ENCODE results near the gene ARHGAP15. TPM values are rescaled to one million over a fixed set of nuclear protein-coding genes. Genes with fewer than 3 reads are reported as not detected.

ARHGAP15 gene
- total and polyA plus RNA-seq, 9 donors = 1.5 to 10.0 (median 2.6) TPM

GRCh38 chr2:143796051-143796450 lies 666.8 kb downstream of the ARHGAP15 start:
- WGBS, 3 donors = 59 to 66% (median 61%) methylated on average over 1 of the region's 1 CpG
- DNase-seq = no peak
- Histone ChIP-seq H3K36me3 (no peaks in the 10 kb centered on the region), H3K4me3 (no peak overlapping the region), H3K27ac (no peak overlapping the region), H3K4me1 (ENCODE audit: insufficient read depth) (peaks cover 1% of the 10 kb centered on the region), H3K27me3 (no peaks in the 10 kb centered on the region), H3K9me3 (no peaks in the 10 kb centered on the region)
- TF ChIP-seq CTCF (IDR thresholded peaks at IDR 0.05) (no peak), POLR2A (IDR thresholded peaks at IDR 0.05) (no peak), EP300 (IDR thresholded peaks at IDR 0.05) (no peak)
- intact Hi-C loops (cut with DNase I) = no loop called here

DNA sequence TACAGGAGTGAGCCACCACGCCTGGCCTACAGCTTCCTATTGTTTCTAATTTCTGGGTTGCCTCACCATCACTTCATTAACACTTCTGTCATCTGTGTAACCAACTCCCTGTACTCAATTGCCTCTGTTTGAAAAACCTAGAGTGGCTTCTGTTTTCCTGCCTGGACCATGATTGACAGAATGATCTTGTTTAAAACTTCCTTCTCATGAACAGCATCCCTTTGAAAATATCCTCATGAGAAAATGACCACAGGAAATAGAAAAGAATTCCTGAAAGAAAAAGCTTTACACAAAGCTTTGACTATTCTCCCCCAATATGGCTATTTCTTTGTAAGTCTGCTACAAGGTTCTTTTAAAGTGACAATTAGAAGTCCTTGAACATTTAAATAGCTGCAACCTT lies 672.3 kb downstream of the ARHGAP15 start:
- Histone ChIP-seq H3K27me3 (no peaks in the 10 kb centered on the region), H3K4me3 (no peak overlapping the region), H3K9me3 (no peaks in the 10 kb centered on the region), H3K36me3 (no peaks in the 10 kb centered on the region), H3K4me1 (ENCODE audit: insufficient read depth) (peaks cover 5% of the 10 kb centered on the region), H3K27ac (no peak overlapping the region)
- TF ChIP-seq POLR2A (IDR thresholded peaks at IDR 0.05) (no peak), EP300 (IDR thresholded peaks at IDR 0.05) (no peak), CTCF (IDR thresholded peaks at IDR 0.05) (no peak)
- WGBS, 3 donors = 86 to 100% (median 94%) methylated on average over 1 of the region's 1 CpG
- DNase-seq = no peak
- intact Hi-C loops (cut with DNase I) = no loop called here

DNA sequence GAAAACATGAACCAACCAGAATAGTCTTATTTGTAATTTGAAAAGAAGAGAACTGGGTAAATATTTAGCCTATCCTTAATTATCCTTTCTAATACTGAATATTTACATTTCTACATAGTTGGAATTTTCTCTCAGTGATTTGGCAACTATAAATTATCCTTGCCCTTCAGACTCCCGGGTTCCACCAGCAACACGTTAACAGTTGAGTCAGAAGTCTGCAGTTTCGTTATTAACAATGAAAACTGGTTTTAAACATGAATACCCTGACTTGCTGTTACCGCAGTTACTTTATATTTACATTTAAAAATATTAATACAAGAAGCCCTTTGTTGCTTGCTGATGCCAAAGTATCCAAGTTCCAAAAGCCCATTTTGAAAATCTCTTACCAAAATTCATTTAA lies 673.0 kb downstream of the ARHGAP15 start:
- no peak for TF ChIP-seq EP300 (IDR thresholded peaks at IDR 0.05)
- TF ChIP-seq CTCF (IDR thresholded peaks at IDR 0.05) = no peak
- TF ChIP-seq POLR2A (IDR thresholded peaks at IDR 0.05) = no peak
- DNase-seq = no peak
- no peak overlapping the region for H3K4me3 ChIP-seq
- H3K27ac ChIP-seq = no peak overlapping the region
- WGBS, 3 donors = 6 to 27% (median 6%) methylated on average over 4 of the region's 4 CpGs
- intact Hi-C loops (cut with DNase I) = no loop called here
- no peaks in the 10 kb centered on the region for H3K9me3 ChIP-seq
- no peaks in the 10 kb centered on the region for H3K36me3 ChIP-seq
- peaks cover 5% of the 10 kb centered on the region for H3K4me1 ChIP-seq (ENCODE audit: insufficient read depth)
- H3K27me3 ChIP-seq = no peaks in the 10 kb centered on the region

DNA sequence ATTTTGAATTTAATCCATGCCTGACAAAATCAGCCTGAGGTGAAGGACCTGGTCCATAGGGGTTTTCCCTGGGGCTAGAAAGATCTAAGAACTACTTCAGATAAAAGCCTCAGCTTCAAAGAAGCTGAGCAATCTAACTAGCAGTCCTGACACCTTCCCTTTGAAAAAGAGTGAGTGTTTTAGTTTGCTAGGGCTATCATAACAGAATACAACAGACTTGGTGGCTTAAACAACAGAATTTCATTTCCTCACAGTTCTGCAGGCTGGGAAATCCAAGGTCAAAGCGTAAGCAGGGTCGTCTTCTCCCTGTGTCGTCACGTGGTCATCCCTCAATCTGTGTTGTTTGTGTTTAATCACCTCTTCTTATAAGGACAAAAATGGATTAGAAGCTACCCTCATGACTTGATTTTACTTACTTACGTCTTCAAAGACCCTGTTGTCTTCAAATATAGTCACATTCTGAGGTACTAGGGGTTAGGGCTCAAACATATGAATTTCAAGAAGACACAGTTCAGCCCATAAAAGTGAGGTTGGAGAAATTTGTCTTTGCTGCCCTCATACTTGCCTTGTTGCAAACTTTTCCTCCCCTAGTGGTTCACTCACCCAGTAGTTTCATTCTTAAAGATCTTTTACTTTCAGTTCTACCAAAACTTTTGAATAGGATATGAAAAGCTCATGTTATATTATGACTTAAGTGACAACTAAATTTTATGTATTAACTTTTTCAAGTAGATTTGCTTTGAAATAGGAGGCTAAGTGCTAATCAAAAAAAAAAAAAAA lies 673.8 kb downstream of the ARHGAP15 start:
- H3K4me1 ChIP-seq (ENCODE audit: insufficient read depth) = peaks cover 5% of the 10 kb centered on the region
- no peaks in the 10 kb centered on the region for H3K9me3 ChIP-seq
- H3K27me3 ChIP-seq = no peaks in the 10 kb centered on the region
- WGBS, 3 donors = 51 to 76% (median 54%) methylated on average over 5 of the region's 5 CpGs
- H3K27ac ChIP-seq = no peak overlapping the region
- intact Hi-C loops (cut with DNase I) = no loop called here
- TF ChIP-seq POLR2A (IDR thresholded peaks at IDR 0.05) = no peak
- no peak for TF ChIP-seq EP300 (IDR thresholded peaks at IDR 0.05)
- no peak for TF ChIP-seq CTCF (IDR thresholded peaks at IDR 0.05)
- no peak overlapping the region for H3K4me3 ChIP-seq
- DNase-seq = no peak
- no peaks in the 10 kb centered on the region for H3K36me3 ChIP-seq
